Esophagus muscularis mucosa (tissue), 3 donors: ENCODE data around the gene CTNNA3.

Experiments
- CTCF ChIP-seq, 3 experiments: fragments of 200-600 bp in 2 of 3; fragments of 450-650 bp in 1 of 3; sonication (generic) in 2 of 3; IDR thresholded peaks; one replicate each; pipeline ENCODE4 v1.5.1; 2017 to 2019; ENCODE audit warnings: antibody characterized with exemption in 3 of 3, mild to moderate bottlenecking in 2 of 3, moderate library complexity in 1 of 3
- POLR2A ChIP-seq: fragments of 450-650 bp; IDR thresholded peaks from one replicate; pipeline ENCODE4 v1.6.1; 2017; ENCODE audit warnings: antibody characterized with exemption, moderate library complexity, mild to moderate bottlenecking, low read depth

- TF ChIP-seq POLR2A (no peak), CTCF (IDR thresholded peaks at IDR 0.05) (no peak)
Measured at GRCh38 chr10:65898055-65898454, 1797.9 kb downstream of the CTNNA3 start.
